Lower lobe of right lung (tissue), 2 donors: ENCODE data around the gene RNASEH1. TPM values are rescaled to one million over a fixed set of nuclear protein-coding genes. Genes with fewer than 3 reads are reported as not detected.

Experiments used
- ATAC-seq, 2 donors: fragments of 200-7000 bp; cut with Tn5 transposase; one replicate each; pipeline ENCODE4 v1.9.1; 2020 to 2022; ENCODE audit warnings: mild to moderate bottlenecking in 2 of 2, moderate library complexity in 2 of 2
- DNase-seq: peaks from one replicate; pipeline ENCODE4 v3.0.0-alpha.2; 2020
- H3K27ac ChIP-seq: fragments of 200-600 bp; one replicate; pipeline ENCODE4 v1.8.0; 2022
- H3K27me3 ChIP-seq: fragments of 200-600 bp; one replicate; pipeline ENCODE4 v1.8.0; 2022; ENCODE audit warnings: low read depth
- H3K36me3 ChIP-seq: fragments of 200-600 bp; one replicate; pipeline ENCODE4 v1.8.0; 2022; ENCODE audit warnings: mild to moderate bottlenecking
- H3K4me1 ChIP-seq: fragments of 200-600 bp; one replicate; pipeline ENCODE4 v1.8.0; 2022
- H3K4me3 ChIP-seq: fragments of 200-600 bp; one replicate; pipeline ENCODE4 v1.8.0; 2022; ENCODE audit warnings: mild to moderate bottlenecking
- H3K9me3 ChIP-seq: fragments of 200-600 bp; one replicate; pipeline ENCODE4 v1.8.0; 2022
- CTCF ChIP-seq: fragments of 200-600 bp; IDR thresholded peaks from one replicate; pipeline ENCODE4 v1.8.0; 2022; ENCODE audit warnings: antibody characterized with exemption, mild to moderate bottlenecking
- intact Hi-C: fragments of 100-400 bp; cut with DNase I; formaldehyde crosslinking; loops from one replicate; pipeline ENCODE4 v1.11.0; 2022
- total RNA-seq: library from RNA; stranded (reverse); fragmentation: NEBNext Ultra II Directional; extraction: Animal tissue kit (Norgen Biotek cat#: 25700); gene quantifications from one replicate; pipeline ENCODE4 v1.2.1, GENCODE V29; 2021
- donor health status: DM: no; HTN: yes; CAD: no; lungs with severe emphysema.

The RNASEH1 gene
- total RNA-seq, 1 donor from 2014 or later = 17.3 TPM

- TF ChIP-seq CTCF = no peak
- Histone ChIP-seq H3K36me3 (peaks cover 16% of the 10 kb centered on the region), H3K9me3 (no peaks in the 10 kb centered on the region), H3K27me3 (no peaks in the 10 kb centered on the region), H3K4me3 (no peak overlapping the region), H3K4me1 (peaks cover 16% of the 10 kb centered on the region), H3K27ac (no peak overlapping the region)
- ATAC-seq (no peak), DNase-seq (no peak)
- intact Hi-C loops = no loop called here
Measured at GRCh38 chr2:3534251-3534814, 23.8 kb downstream of the RNASEH1 start.

- Histone ChIP-seq H3K27ac (no peak overlapping the region), H3K36me3 (peaks cover 13% of the 10 kb centered on the region), H3K4me3 (no peak overlapping the region), H3K27me3 (no peaks in the 10 kb centered on the region), H3K4me1 (peaks cover 16% of the 10 kb centered on the region), H3K9me3 (no peaks in the 10 kb centered on the region)
- intact Hi-C loops = no loop called here
- no peak for ATAC-seq
- no peak for DNase-seq
- no peak for TF ChIP-seq CTCF
Measured at GRCh38 chr2:3533836-3534235, 24.3 kb downstream of the RNASEH1 start.

DNA sequence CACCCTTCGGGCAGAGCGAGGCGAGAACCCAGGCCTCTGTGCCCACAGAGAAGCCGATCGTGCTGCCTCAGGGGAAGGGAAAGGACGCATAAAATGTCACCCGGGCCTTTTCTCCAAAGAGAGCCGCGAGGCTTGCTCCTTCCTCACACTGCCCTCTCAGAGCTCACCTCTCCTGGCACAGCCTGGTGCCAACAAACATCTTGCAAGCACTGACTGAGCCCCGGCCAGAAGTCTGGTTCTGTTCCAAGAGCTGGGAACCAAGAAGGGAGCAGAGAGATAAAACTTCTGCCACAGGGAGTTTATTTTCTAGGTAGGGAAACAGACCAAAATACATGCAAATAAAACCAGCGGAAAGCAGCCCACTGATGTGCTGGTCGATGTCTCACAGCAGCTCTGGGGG, 25.2 kb downstream of the RNASEH1 start:
- no peaks in the 10 kb centered on the region for H3K9me3 ChIP-seq
- ATAC-seq (no peak), DNase-seq (no peak)
- intact Hi-C loops = no loop called here
- TF ChIP-seq CTCF = no peak
- peaks cover 16% of the 10 kb centered on the region for H3K4me1 ChIP-seq
- H3K4me3 ChIP-seq = no peak overlapping the region
- peaks cover 13% of the 10 kb centered on the region for H3K36me3 ChIP-seq
- no peaks in the 10 kb centered on the region for H3K27me3 ChIP-seq
- H3K27ac ChIP-seq = no peak overlapping the region

DNA sequence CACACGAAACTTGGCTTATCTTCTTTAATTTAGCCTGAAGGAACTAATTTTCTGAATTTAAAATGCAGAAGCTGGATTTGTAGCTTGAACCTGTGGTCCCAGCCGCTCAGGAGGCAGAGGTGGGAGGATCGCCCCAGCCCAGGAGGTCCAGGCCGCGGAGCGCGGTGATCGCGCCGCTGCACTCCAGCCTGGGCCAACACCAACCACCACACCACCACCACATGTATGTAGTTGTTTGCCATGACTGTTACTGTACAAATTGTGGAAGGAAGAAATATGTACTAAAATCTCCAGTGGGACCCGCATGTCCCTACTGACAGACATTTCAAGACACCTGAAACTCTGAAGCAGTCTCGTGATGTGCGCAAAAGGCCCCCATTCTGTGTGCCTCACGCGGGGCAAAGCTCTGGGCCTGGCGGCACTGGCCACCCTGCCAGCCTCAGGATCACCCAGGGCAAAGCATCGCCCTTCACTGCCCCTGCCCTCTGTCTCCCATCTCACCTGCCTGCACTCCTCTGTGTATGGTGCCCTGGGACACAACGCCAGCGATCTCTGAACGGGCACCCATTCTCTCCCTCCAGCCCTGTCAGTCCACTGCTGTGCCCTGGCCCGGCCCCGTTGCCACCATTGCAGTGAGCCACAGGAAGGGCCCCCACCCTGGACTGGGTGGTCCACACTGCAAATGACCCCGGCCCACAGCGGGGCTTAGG, 28.7 kb downstream of the RNASEH1 start:
- intact Hi-C loops = no loop called here

More for the DNA sequence above, 28.7 kb downstream of the RNASEH1 start:
- peaks cover 13% of the 10 kb centered on the region for H3K36me3 ChIP-seq
- no peak for TF ChIP-seq CTCF
- peaks cover 10% of the 10 kb centered on the region for H3K4me1 ChIP-seq
- no peak overlapping the region for H3K4me3 ChIP-seq
- ATAC-seq = no peak
- H3K9me3 ChIP-seq = no peaks in the 10 kb centered on the region
- no peak for DNase-seq
- H3K27ac ChIP-seq = no peak overlapping the region
- no peaks in the 10 kb centered on the region for H3K27me3 ChIP-seq
